CD4-positive, alpha-beta T cell treated with Interleukin-15 for 4 hours (primary cell): ENCODE data around the gene FER.
"Not testable (repeated sequence)": the region's sequence is repeated elsewhere in the genome, so short reads cannot be mapped to it uniquely, and the experiment has no call there.

Source experiments
- DNase-seq: peaks from one replicate; pipeline ENCODE4 v3.0.0-alpha.2; 2020; ENCODE audit warnings: low spot score

The FER gene

DNA sequence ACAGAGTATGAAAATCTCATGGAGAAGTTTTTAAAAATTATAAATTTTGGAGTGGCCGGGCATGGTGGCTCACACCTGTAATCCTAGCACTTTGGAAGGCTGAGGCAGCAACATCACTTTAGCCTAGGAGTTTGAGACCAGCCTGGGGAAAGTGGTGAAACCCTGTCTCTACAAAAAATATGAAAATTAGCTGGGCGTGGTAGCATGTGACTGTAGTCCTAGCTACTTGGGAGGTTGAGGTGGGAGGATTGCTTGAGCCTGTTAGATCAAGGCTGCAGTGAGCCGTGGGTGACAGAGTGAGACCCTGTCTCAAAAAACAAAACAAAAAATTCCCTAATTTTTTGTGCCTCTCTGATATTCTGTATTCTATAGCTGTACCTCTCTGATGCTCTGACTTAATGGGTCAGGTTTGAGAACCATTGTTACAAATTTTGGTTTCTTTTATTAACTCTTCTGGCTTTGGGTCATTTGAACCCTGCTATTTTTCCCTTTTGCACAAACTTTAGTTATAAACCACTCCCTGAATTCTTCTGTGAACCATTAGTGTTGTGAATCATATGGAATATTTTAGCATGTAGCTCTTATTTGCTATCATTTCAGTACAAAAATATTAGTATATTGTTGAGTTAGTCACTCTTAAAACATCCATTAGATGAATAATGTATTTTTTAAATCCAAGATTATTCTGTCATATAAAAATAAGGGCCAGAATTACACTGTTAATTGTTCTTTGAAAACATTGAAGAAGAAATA, 51.0 kb downstream of the FER start:
- no peak for DNase-seq

DNA sequence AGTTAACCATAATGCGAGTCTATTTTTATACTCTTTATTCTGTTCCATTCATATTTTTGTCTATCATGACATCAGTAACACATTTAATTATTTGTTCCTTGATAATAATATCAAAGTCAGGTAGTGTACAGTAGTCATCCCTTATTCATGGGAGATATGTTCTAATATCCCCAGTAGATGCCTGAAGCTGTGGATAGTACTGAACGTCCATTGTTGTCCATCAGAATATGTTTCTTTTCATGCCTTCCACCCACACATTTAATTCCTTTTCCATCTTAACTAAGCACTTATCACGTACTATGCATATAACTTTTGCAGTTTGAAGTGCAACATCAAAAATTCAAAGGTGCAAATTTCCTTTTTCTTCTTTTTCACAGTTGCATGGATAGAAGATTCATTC, 53.6 kb downstream of the FER start:
- DNase-seq, result no peak

DNA sequence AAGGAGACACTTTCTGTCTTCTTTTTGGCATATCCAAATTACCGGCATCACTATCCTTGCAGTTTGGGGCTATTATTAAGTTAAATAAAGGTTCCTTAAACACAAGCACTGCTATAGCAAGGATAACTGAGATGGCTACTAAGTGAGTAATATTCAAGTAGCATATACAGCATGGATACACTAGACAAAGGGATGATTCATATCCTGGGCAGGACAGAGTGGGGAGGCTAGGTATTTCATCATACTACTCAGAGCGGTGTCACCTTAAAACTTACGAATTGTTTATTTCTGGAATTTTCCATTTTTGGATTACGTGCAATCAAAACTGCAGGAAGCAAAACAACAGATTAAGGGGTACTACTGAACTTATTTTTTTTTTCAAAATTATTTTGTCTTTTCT, 54.1 kb downstream of the FER start:
- no peak for DNase-seq

DNA sequence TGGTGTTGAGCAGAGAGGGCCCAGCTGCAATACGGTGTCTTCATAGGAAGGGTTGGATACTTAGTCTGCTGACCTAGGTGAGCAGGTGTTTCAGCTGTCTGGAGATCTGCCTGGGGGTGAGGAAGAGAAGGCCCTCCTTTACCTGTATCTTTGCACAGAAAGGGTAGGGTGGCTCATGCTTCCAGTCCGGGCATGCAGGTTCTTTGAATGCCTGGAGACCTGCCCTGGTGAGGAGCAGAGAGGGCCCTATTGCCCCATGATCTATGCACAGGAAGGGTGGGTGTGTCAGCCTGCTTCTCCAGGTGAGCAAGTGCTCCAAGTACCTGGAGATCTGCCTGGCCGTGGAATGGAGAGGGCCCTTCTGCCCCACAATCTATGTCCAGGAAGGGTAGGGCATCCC, 63.0 kb downstream of the FER start:
- DNase-seq, result no peak

DNA sequence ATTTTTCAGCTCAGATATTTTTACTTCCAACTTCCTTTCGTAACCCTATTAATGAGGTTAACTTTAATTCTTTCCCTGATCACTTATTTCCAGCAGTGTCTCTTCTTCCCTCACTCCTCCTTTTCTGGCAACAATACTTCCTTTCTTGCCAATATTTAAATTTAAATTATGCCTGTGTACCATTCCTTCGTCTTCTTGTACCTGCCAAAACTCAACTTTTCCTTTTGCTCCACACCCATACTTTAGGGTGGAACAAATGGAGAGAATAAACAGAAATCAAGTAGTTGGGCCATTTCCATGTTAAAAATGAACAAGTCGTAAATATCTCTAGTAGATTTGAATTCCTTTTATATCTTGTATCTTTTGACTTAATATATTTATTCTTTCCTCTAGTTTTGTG, 66.0 kb downstream of the FER start:
- no peak for DNase-seq

DNA sequence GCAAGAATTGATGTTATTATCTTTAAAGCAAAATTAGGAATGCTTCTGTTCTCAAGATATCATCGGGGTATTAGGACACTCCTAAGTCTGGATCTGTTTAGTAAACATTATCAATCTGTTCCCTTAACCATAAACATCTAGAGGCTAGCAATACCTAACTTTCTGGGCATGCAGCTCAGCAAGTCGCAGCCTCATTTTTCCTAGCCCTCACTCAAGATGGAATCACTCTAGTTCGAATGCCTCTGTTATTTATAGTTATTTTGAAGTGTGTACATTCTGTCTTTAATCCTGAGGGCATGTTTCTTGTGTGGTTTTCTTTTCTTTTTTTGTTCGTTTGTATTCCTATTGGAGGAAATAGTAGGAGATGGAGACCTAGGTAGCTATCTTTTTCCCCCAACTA, 66.9 kb downstream of the FER start:
- no peak for DNase-seq

DNA sequence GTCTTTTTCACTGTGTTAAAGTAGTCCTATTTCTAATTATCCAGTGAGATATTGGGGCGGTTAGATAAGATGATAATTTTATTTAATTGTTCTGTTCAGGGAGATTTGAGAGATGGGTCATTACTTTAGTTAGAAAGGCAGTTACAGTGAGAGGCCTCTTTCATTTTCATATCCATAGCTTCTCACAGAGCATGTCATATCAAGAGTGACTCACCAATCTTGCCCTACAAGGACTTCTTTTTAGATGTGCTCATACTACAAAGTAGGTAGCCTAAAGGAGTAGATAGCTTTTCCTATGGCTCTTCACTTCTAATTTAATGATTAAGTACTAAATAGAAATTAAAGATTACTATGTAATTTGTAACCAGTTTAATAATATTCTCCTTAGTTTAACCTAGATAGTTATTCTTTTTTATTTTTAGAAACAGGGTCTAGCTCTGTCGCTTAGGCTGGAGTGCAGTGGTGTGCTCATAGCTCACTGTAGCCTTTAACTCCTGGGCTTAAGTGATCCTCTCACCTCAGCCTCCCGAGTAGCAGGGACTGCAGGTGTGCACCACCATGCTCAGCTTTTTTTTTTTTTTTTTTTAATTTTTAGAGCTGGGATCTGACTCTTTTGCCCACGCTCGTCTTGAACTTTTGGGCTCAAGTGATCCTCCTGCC, 71.0 kb downstream of the FER start:
- no peak for DNase-seq

DNA sequence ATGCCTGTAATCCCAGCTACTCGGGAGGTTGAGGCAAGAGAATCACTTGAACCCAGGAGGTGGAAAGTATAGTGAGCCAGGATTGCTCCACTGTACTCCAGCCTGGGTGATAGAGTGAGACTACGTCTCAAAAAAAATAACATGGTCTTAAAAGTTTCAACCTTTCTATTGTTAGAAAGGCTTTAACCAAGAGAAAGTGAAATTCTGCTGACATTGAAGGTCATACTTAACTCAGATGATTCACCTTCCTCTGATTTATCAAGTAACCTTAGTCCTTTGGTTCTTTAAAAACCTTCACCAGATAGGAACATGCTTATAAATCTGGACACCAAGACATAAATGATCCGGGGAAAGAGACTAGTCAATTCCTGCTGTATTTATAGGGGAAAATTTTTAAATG, 73.3 kb downstream of the FER start:
- no peak for DNase-seq

DNA sequence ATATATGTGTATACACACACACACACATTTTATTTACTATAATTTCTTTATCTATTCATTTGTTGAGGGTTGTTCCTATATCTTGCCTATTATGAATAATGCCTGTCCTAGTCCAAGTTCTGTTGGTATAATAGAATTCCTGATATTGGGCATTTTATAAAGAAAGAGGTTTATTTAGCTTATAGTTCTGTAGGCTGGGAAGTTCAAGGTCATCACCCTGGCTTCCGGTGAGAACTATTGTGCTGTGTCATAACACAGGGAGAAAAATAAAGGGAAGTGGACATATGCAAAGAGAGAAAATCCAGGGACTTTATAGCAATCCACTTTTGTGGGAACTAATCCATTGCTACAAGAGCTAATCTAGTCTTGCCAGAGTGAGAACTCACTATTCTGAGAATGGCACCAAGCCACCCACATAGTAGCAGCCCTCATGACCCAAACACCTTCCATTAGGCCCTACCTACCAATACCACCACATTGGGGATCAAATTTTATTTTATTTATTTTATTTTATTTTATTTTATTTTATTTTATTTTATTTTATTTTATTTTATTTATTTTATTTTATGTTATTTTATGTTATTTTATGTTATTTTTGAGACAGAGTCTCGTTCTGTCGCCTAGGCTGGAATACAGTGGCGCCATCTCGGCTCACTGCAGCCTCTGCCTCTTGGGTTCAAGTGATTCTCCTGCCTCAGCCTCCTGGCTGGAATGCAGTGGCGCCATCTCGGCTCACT, 74.7 kb downstream of the FER start:
- DNase-seq, result no peak

DNA sequence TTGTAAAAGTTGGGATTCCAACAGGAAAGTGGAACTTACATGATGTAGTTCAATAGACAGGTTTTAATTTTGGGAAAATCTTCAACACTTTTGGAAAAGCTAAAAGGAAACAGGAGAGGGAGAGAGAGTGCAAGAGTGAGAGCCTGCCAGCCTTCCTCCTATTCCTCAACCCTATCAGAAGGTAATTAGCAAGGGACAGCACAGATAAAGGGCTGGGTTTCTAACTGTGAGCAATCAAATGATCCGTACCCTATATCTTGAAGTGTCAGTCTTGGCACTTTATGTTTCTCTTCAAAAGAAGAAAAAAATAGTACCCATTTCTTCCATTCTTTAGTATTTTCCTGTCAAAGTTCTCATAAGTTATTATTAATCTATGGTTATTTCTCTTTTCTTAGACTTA, 79.4 kb downstream of the FER start:
- no peak for DNase-seq

DNA sequence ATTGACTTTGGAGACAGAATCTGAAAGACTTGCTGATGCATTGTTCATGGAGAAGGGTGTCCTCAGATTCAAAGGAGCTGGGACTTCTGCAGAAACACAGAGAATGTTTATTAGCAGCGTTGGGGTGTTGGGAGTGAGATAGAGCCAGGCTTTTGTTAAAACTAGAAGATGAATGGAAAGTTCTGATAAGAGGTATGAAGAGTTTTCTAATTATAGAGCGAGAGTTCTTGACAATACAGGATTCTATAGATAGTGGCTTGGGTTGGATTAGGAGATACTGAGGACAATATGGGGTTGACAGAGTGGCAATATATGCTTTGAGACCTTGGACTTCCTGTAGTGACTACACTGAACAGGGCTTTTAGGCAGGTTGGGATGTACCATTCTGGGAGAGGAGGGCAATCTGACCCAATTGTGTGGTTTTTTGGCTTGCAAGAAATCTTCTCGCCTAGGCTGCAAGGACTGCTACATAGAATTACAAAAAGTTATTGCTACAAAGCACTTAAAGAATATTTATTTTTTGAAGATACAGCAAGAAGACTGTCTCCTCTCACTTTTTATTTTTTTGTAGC, 83.1 kb downstream of the FER start:
- DNase-seq, result no peak

DNA sequence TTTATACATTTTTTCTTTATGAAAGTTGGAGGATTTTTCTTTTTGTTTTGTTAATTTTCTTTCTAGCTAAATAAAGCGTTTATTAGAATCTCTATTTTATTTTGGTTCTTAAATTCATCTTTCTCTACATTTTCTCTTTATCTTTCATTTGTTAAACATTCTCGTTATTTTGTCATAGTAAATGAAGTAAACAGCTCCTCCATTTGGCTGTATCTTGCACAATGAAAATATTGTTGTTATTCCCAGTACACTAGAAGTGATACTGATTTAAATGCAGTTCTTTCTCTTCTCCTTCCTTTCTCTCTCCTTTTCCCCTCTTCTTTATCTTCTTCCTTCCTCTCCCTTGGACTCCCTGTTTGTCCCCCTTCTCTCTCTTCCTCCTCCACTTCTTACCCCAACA, 88.8 kb downstream of the FER start:
- no peak for DNase-seq

DNA sequence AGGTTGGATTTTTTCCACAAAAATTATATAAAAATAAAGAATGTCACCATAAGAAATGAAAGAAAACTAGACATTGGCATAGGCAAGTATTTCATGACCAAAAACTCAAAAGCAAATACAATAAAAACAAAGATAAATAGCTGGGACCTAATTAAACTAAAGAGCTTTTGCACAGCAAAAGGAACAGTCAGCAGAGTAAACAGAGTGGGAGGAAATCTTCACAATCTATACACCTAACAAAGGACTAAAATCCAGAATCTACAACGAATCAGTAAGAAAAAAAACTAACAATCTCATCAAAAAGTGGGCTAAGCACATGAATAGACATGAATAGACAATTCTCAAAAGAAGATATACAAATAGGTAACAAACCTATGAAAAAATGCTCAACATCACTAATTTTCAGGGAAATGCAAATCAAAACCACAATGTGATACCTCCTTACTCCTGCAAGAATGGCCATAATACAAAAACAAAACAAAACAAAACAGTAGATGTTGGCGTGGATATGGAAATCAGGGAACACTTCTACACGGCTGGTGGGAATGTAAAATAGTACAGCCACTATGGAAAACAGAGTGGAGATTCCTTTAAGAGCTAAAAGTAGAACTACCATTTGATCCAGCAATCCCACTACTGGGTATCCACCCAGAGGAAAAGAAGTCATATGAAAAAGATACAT, 94.7 kb downstream of the FER start:
- not testable (repeated sequence) for DNase-seq

DNA sequence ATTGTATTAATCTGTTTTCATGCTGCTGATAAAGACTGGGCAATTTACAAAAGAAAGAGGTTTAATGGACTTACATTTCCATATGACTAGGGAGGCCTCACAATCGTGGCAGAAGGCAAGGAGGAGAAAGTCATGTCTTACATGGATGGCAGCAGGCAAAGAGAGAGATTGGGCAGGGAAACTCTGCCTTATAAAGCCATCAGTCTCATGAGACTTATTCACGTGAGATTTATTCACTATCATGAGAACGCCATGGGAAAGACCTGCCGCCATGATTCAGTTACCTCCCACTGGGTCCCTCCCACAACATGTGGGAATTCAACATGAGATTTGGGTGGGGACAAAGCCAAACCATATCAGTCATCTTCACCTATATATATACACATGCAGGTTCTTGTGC, 103.4 kb downstream of the FER start:
- DNase-seq, result not testable (repeated sequence)

DNA sequence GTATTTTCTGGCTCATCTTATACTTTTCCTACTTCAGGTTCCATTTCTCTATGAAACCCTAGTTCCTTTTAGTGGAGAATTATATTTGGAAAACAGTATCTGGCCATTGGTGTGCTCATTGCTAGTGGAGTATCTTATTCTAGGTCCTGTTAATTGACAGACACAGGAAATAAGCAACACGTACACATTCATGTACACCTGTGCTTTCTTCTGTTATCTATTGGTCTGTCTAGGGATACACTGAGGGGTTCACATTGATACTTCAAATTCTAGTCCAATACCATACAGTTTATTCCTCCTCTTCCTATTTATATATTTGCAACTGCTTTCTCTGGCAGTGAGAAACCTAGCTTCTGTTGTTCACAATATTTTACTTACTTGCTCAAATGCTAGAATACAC, 110.2 kb downstream of the FER start:
- DNase-seq, result no peak

DNA sequence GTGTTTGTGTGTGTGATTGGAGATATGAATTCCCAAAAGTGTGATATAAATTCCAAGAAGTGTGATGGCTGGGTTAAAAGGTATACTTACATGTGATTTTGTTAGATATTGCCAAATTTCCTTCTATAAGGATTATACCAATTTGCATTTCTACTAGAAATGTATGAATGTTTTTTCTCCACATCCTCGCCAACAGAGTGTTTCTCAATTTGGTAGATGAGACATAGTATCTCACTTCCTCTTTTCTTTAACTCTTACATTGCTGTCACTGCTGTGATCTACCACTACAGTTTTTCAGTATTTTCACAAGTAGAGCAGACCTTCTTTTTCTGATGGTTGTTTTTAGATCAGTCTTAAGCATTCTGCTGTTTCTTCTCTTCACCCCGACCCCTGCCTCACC, 111.3 kb downstream of the FER start:
- DNase-seq, result no peak

DNA sequence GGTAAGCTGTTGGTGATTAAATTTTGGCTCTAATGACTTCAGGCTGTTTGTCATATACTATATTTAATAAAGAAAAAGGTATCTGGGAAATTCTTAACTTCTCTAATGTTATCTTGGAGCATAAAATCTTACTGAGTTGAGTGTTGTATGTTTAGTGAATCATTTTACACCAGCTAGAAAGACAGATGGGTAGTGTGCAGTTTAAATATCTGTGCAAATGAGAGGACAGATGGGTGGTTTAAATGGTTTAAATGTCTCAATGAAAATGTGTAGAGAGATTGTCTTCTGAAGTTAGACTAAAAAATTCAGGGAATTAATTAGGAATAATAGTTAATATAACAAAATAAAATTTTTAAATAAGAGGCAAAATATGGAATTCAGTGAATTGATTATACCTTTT, 114.5 kb downstream of the FER start:
- DNase-seq, result no peak

DNA sequence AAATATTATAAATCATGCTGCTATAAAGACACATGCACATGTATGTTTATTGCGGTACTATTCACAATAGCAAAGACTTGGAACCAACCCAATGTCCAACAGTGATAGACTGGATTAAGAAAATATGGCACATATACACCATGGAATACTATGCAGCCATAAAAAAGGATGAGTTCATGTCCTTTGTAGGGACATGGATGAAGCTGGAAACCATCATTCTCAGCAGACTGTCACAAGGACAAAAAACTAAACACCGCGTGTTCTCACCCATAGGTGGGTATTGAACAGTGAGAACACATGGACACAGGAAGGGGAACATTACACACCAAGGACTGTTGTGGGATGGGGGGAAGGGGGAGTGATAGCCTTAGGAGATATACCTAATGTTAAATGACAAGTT, 118.4 kb downstream of the FER start:
- DNase-seq, result not testable (repeated sequence)

DNA sequence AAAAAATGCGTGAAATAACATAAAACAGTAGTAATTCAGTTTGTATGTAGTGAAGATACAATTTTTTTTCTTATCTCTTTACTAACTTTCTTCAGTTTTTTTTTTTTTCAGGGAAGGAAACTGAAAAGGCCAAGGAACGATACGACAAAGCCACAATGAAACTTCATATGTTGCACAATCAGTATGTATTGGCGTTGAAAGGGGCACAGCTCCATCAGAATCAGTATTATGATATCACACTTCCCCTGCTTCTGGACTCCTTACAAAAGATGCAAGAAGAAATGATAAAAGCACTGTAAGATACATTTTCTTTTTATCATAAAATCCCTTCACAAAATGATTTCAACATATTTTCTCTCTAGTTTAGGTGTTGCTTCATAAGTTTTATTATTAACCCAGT, 120.0 kb downstream of the FER start:
- DNase-seq, result no peak

DNA sequence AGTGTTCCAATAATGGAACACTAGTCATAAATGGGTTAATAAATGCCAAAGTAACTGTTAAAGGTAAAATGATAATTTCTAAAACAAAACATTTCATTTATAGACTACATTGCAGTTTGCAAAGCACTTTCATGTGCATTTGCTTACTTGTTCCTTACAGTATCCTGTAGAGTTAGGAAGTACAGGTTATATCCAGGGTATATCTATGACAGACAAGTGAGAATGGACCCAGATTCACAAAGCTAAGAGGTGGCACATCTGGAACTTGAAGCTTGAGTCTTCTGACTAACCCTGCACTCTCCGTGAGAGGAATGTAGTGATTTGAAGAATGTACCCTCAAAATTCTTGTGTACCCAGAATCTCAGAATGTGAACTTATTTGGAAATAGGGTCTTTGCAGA, 121.4 kb downstream of the FER start:
- DNase-seq, result no peak

DNA sequence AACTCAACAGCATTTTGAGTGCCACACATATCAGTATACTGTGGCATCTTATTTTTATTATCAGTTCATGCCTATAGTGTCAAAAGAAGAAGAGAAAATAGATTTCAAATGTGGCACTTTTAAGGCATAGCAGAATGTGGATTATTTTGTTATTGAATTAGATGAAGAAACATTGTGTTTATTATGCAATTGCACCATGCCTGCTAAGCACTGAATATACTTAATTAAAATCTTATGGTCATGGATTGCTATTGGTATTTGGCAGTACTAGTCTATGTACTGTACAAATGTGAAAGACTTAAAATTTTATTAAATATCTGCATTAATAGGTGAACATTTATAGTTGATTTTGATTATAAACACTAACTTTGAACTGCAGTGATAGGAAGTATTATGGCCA, 128.8 kb downstream of the FER start:
- DNase-seq, result no peak

DNA sequence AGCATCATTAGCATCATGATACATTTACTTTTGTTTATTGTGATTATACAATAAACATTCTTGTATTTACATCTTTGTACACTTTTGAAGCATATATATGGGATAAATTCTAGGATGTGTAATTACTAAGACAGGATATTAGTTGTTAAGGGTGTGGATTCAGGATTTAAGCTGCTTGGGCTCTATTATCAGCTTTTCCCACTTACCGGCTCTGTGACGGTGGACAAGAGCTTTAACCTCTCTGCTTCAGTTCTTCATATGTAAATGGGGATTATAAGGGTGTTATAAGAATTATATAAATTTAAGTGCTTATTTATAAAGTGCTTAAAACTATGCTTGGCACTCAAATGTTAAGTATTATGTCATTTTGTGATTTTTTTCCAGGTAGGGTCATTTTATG, 131.1 kb downstream of the FER start:
- DNase-seq, result no peak
